ENCODE measurements around the gene RNASE7. TPM values are rescaled to one million over a fixed set of nuclear protein-coding genes. Genes with fewer than 3 reads are reported as not detected.
A peak's percentile ranks its signal among the peaks of the same experiment; 100 is the strongest.

The RNASE7 gene
- total RNA-seq, 2 donors from 2014 or later = 1.0 TPM; not detected in 1

GRCh38 chr14:21020977-21021545, 21.1 kb upstream of the RNASE7 start:
- Histone ChIP-seq H3K36me3 (replicated peaks in 1 of 2; ENCODE audit: insufficient read depth in 1 of 2, low read depth in 2 of 2) (peaks cover 11 to 18% of the 10 kb centered on the region in 2 donors), H3K9me3 (no peaks in the 10 kb centered on the region), H3K4me1 (peaks cover 33% of the 10 kb centered on the region), H3K27ac (peak overlapping the region in 1 of 4 donors; percentile 7), H3K27me3 (no peaks in the 10 kb centered on the region), H3K4me3 (no peak overlapping the region)
- intact Hi-C loops (cut with DNase I) = no loop called here
- 70 to 87% methylated on average over 5 of the region's 5 CpGs for WGBS, 2 donors
- TF ChIP-seq CTCF (IDR thresholded peaks at IDR 0.05) = no peak
- TF ChIP-seq POLR2A (IDR thresholded peaks at IDR 0.05) = no peak
- DNase-seq = no peak
- ATAC-seq = no peak

GRCh38 chr14:21022686-21023085, 19.5 kb upstream of the RNASE7 start:
- ATAC-seq = no peak
- intact Hi-C loops (cut with DNase I) = no loop called here
- Histone ChIP-seq H3K27me3 (no peaks in the 10 kb centered on the region), H3K4me1 (peaks cover 33% of the 10 kb centered on the region), H3K9me3 (no peaks in the 10 kb centered on the region), H3K36me3 (replicated peaks in 1 of 2; ENCODE audit: insufficient read depth in 1 of 2, low read depth in 2 of 2) (peaks cover 10 to 15% of the 10 kb centered on the region in 2 donors), H3K4me3 (no peak overlapping the region), H3K27ac (peak overlapping the region in 3 of 4 donors; percentile 22 to 77 (median 30))
- TF ChIP-seq CTCF (IDR thresholded peaks at IDR 0.05) (no peak), POLR2A (IDR thresholded peaks at IDR 0.05) (no peak)
- 71 to 81% methylated on average over 5 of the region's 5 CpGs for WGBS, 2 donors
- no peak for DNase-seq

- H3K27ac ChIP-seq = peak overlapping the region in 3 of 4 donors; percentile 72 to 77 (median 77)
- peaks cover 33% of the 10 kb centered on the region for H3K4me1 ChIP-seq
- no peaks in the 10 kb centered on the region for H3K9me3 ChIP-seq
- H3K36me3 ChIP-seq (replicated peaks in 1 of 2; ENCODE audit: insufficient read depth in 1 of 2, low read depth in 2 of 2) = peaks cover 5 to 11% of the 10 kb centered on the region in 2 donors
- no peak for DNase-seq
- 57 to 65% methylated on average over 6 to 7 of the region's 7 CpGs for WGBS, 2 donors
- H3K27me3 ChIP-seq = no peaks in the 10 kb centered on the region
- intact Hi-C loops (cut with DNase I) = no loop called here
- no peak for ATAC-seq
- no peak overlapping the region for H3K4me3 ChIP-seq
- TF ChIP-seq POLR2A (IDR thresholded peaks at IDR 0.05) (no peak), CTCF (IDR thresholded peaks at IDR 0.05) (no peak)
These were observed 19.0 kb upstream of the RNASE7 start for GRCh38 chr14:21023174-21023573.

GRCh38 chr14:21023817-21024584, 18.2 kb upstream of the RNASE7 start:
- DNase-seq (peak in 2 of 4 donors; percentile 39 to 41), ATAC-seq (peak; percentile 36)
- TF ChIP-seq POLR2A (IDR thresholded peaks at IDR 0.05) = no peak
- TF ChIP-seq CTCF (IDR thresholded peaks at IDR 0.05) = no peak
- Histone ChIP-seq H3K9me3 (no peaks in the 10 kb centered on the region), H3K4me1 (peaks cover 33% of the 10 kb centered on the region), H3K27me3 (no peaks in the 10 kb centered on the region), H3K4me3 (peak overlapping the region; percentile 26 to 46), H3K27ac (peak overlapping the region; percentile 69 to 77 (median 74)), H3K36me3 (replicated peaks in 1 of 2; ENCODE audit: insufficient read depth in 1 of 2, low read depth in 2 of 2) (peaks cover 0 to 7% of the 10 kb centered on the region in 2 donors)
- intact Hi-C loops (cut with DNase I) = no loop called here
- 9 to 13% methylated on average over 17 of the region's 17 CpGs for WGBS, 2 donors

All from body of pancreas (tissue), 4 donors.